NCI-H446 (cell line): Measurements from ENCODE around the gene TNS1.

Experiments used
- DNase-seq, 2 experiments: peaks; one replicate each; lab custom pipeline; 2025; lab: John Stamatoyannopoulos, UW

The TNS1 gene

GRCh38 chr2:217849154-217849975 lies 153.4 kb downstream of the TNS1 start:
- no peak for DNase-seq

- no peak for DNase-seq
Measured at GRCh38 chr2:217848351-217848957, 154.3 kb downstream of the TNS1 start.

GRCh38 chr2:217847552-217848350 lies 155.0 kb downstream of the TNS1 start:
- no peak for DNase-seq

- no peak for DNase-seq
Measured at GRCh38 chr2:217847115-217847514, 155.7 kb downstream of the TNS1 start.

GRCh38 chr2:217846321-217846743 lies 156.5 kb downstream of the TNS1 start:
- DNase-seq, result no peak

GRCh38 chr2:217845301-217845700 lies 157.5 kb downstream of the TNS1 start:
- no peak for DNase-seq

GRCh38 chr2:217844696-217845095 lies 158.1 kb downstream of the TNS1 start:
- no peak for DNase-seq

- DNase-seq, result no peak
Measured at GRCh38 chr2:217843324-217843723, 159.5 kb downstream of the TNS1 start.

GRCh38 chr2:217842017-217842416 lies 160.8 kb downstream of the TNS1 start:
- DNase-seq, result no peak

GRCh38 chr2:217840522-217840921 lies 162.3 kb downstream of the TNS1 start:
- DNase-seq, result no peak

GRCh38 chr2:217839750-217840107 lies 163.1 kb downstream of the TNS1 start:
- no peak for DNase-seq

GRCh38 chr2:217839073-217839749 lies 163.6 kb downstream of the TNS1 start:
- DNase-seq, result no peak

- no peak for DNase-seq
Measured at GRCh38 chr2:217838409-217838831, 164.4 kb downstream of the TNS1 start.

- DNase-seq, result no peak
Measured at GRCh38 chr2:217837530-217837929, 165.3 kb downstream of the TNS1 start.

GRCh38 chr2:217836901-217837491 lies 165.8 kb downstream of the TNS1 start:
- no peak for DNase-seq

GRCh38 chr2:217835931-217836891 lies 166.6 kb downstream of the TNS1 start:
- DNase-seq, result no peak

GRCh38 chr2:217834744-217835513 lies 167.9 kb downstream of the TNS1 start:
- no peak for DNase-seq

- DNase-seq, result no peak
Measured at GRCh38 chr2:217834057-217834620, 168.7 kb downstream of the TNS1 start.

GRCh38 chr2:217833439-217833838 lies 169.4 kb downstream of the TNS1 start:
- DNase-seq, result no peak
